HT1080 (cell line): ENCODE measurements around the gene PEX11G. TPM values are rescaled to one million over a fixed set of nuclear protein-coding genes. Genes with fewer than 3 reads are reported as not detected.

Experiments
- DNase-seq: peaks from one replicate; pipeline ENCODE4 v3.0.0-alpha.2; 2015; ENCODE audit warnings: low read depth
- polyA plus RNA-seq, 2 experiments: library from polyadenylated mRNA; depleted of rRNA; stranded (reverse); fragments of >200 nt; gene quantifications; 2 replicates each; pipeline ENCODE4 v1.2.3, GENCODE V29; 2015
- total RNA-seq: library from RNA; depleted of rRNA; stranded (reverse); fragments of >200 nt; shearing (Covaris generic); gene quantifications from 2 replicates; pipeline ENCODE4 v1.2.3, GENCODE V29; 2014; rRNA removed

Gene PEX11G
- total RNA-seq, result not detected in 2 replicates
- 0.73 and 3.1 TPM in 2 replicates for polyA plus RNA-seq (2015; cell fraction: cytosol; rRNA removed)
- 1.3 and 2.1 TPM in 2 replicates for polyA plus RNA-seq (2015; cell fraction: nucleus; rRNA removed)

- peak; percentile 64 for DNase-seq
These were observed at the start of gene PEX11G for GRCh38 chr19:7488736-7489353. PEX11G (minus strand) TSS chr19:7489035; CDS start chr19:7489010, 25 bp downstream.

- DNase-seq, result no peak
These were observed 47.3 kb upstream of the PEX11G start for GRCh38 chr19:7535998-7536695.

DNA sequence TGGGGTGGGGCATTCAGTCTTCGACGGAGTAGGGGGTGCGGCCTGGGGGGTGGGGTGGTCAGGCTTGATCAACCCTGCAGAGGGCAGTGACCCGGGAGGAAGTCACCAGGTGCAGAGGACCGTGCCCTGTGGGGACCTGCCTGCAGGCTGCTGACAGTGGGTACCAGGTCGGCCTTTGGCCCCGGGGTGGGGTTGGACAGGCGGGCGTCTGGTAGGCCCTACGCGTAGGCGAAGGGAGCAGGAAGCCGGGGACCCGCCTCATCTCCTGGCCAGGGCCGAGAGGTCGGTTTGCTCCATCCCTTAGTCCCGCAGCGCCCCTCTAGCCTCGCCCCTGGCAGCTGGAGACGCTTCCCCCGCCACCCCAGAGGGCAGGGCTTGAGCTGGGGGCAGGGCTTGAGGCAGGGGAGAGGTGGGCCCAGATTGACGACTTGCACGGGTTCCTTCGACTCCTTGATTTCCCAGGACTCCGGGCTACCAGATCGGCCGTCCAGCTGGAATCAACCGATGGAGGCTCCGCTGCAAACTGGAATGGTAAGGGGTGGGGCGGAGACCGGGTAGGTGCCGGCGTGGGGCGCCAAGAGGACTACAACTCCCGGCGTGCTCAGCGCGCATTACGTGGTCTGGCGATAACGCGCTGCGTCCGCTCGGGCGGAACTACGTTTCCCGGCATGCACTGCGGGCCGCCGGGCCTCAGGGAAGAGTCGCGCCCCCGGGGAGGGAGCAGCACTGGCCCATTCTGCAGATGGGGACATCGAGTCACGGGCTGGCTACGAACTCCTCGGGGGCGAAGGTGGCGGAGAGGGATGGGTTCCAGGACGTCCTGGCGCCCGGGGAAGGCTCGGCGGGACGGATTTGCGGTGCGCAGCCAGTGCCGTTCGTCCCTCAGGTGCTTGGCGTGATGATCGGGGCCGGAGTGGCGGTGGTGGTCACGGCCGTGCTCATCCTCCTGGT is 46.5 kb upstream of the PEX11G start, which contains the start of gene PNPLA6:
PNPLA6 (plus strand) TSS at position 671 of the 951 bp plus-strand sequence; CDS start at position 743, 72 bp downstream.
- peak; percentile 88 for DNase-seq

- DNase-seq, result peak; percentile 67
These were observed 45.8 kb upstream of the PEX11G start for GRCh38 chr19:7534531-7535046.

- peak; percentile 54 for DNase-seq
These were observed 45.2 kb upstream of the PEX11G start for GRCh38 chr19:7533925-7534480.

GRCh38 chr19:7533281-7533885 is 44.5 kb upstream of the PEX11G start:
- no peak for DNase-seq

- DNase-seq, result no peak
These were observed 41.0 kb upstream of the PEX11G start for GRCh38 chr19:7529610-7530490.

DNA sequence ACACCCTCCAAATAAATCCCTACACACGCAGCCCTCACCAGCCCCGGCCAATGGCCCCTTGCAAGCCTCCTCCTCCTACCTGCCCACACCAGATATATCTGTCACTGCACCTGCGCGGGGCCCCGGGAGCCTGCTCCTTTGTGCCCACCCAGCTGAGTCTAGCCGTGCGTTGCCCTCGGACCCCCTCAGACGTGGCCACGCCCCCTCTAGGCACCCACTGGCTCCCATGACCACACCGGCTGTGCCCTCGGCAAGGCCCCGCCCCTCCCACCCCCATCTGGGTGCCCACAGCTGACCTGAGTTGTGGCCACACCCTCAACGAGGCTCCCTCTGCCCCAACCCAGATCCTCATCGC is 40.4 kb upstream of the PEX11G start:
- no peak for DNase-seq

GRCh38 chr19:7528522-7529245 is 39.8 kb upstream of the PEX11G start:
- DNase-seq, result no peak

DNA sequence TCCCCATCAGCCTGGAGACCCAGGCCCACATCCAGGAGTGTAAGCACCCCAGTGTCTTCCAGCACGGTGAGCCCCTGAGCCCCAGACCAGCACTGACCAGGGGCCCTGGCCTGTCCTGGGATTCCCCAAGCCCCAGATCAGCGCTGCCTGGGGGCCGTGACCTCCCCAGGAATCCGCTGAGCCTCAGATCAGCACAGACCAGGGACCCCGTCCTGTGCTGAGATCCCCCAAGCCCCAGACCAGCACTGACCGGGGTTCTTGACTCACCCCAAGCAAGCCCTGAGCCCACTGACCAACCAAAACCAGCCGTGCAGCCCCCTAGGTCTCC is 39.3 kb upstream of the PEX11G start:
- no peak for DNase-seq

GRCh38 chr19:7527516-7528191 is 38.8 kb upstream of the PEX11G start:
- DNase-seq, result no peak

GRCh38 chr19:7526059-7526929 is 37.5 kb upstream of the PEX11G start:
- no peak for DNase-seq

GRCh38 chr19:7524992-7525739 is 36.3 kb upstream of the PEX11G start:
- DNase-seq, result no peak

GRCh38 chr19:7524523-7524922 is 35.7 kb upstream of the PEX11G start:
- DNase-seq, result no peak

- DNase-seq, result no peak
These were observed 34.3 kb upstream of the PEX11G start for GRCh38 chr19:7522923-7523667.
